ENCODE results near the gene POP7.

DNA sequence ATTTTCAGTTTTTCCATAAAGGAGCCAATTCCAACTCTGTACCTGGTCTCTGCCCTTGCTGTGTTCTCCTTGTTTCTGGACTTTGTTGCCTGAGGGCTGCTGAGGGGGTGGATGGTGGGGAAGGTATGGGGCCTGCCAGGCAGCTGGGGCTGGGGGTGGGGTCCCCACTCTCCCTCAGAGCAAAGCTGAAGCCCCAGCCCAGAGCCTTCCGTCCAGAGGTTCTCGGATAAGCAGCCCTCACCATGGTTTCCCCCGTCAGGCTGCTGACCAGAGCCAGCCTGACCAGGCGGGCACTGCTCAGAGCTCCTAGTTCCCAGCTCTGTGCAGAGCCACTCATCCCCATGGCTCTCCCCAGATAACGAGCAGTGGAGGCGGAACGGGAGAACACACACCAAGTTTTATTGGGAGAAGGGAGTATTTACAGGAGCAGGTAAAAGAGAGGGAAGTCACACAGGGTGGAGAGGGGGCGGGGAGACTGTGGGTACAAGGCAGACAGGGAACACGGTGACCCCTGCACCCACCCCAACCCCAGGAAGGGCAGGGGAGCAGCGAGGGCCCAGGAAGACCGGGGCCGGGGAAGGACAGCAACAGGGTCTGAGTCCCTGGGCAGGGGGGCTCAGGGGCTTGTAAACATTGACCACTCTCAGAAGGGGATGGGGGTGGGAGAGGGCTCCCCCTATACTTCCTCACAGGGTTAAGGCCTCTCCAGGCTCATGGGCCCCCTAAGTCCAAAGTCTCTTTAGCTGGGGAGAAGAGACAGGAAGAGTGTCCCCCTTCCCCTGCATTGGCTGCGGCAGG is 26.6 kb upstream of the POP7 start:
- TF ChIP-seq, protein P1, sequence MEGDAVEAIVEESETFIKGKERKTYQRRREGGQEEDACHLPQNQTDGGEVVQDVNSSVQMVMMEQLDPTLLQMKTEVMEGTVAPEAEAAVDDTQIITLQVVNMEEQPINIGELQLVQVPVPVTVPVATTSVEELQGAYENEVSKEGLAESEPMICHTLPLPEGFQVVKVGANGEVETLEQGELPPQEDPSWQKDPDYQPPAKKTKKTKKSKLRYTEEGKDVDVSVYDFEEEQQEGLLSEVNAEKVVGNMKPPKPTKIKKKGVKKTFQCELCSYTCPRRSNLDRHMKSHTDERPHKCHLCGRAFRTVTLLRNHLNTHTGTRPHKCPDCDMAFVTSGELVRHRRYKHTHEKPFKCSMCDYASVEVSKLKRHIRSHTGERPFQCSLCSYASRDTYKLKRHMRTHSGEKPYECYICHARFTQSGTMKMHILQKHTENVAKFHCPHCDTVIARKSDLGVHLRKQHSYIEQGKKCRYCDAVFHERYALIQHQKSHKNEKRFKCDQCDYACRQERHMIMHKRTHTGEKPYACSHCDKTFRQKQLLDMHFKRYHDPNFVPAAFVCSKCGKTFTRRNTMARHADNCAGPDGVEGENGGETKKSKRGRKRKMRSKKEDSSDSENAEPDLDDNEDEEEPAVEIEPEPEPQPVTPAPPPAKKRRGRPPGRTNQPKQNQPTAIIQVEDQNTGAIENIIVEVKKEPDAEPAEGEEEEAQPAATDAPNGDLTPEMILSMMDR (IDR thresholded peaks at IDR 0.05; ENCODE audit: insufficient read depth, low read depth, low read length) = no peak
- no peak for TF ChIP-seq EZH2 (IDR thresholded peaks at IDR 0.05; ENCODE audit: insufficient read depth, low read length)
